Left cardiac atrium (tissue), 4 donors: Measurements from ENCODE around the gene NUP42. TPM values are rescaled to one million over a fixed set of nuclear protein-coding genes. Genes with fewer than 3 reads are reported as not detected.
A peak's percentile ranks its signal among the peaks of the same experiment; 100 is the strongest.
"Not testable (repeated sequence)": the region's sequence is repeated elsewhere in the genome, so short reads cannot be mapped to it uniquely, and the experiment has no call there.

Experiments
- ATAC-seq, 2 donors: fragments of 200-7000 bp; cut with Tn5 transposase; one replicate each; pipeline ENCODE4 v1.9.1; 2020; ENCODE audit warnings: mild to moderate bottlenecking in 2 of 2, moderate library complexity in 2 of 2
- DNase-seq: peaks from one replicate; pipeline ENCODE4 v3.0.0-alpha.2; 2020
- intact Hi-C, 2 donors: fragments of 100-400 bp; cut with DNase I; formaldehyde crosslinking; loops; one replicate each; pipeline versions ENCODE4 v1.14.1 to v1.15.1; 2022 to 2023
- total RNA-seq, 2 donors: library from RNA; stranded (reverse); fragmentation: NEBNext Ultra II Directional; extraction: Animal tissue kit (Norgen Biotek cat#: 25700); gene quantifications; one replicate each; pipeline ENCODE4 v1.2.1, GENCODE V29; 2021
- donor health status: DM: no; HTN: yes; CAD: no.
- donor health status: DM: no; HTN: yes; CAD: no; lungs with severe emphysema.
- donor health status: DM: yes; HTN: yes; CAD: no.
- donor health status: Dilated cardiomyopathy.

NUP42 gene
- total RNA-seq, 2 donors from 2014 or later, result 21.8 to 23.3 TPM

DNA sequence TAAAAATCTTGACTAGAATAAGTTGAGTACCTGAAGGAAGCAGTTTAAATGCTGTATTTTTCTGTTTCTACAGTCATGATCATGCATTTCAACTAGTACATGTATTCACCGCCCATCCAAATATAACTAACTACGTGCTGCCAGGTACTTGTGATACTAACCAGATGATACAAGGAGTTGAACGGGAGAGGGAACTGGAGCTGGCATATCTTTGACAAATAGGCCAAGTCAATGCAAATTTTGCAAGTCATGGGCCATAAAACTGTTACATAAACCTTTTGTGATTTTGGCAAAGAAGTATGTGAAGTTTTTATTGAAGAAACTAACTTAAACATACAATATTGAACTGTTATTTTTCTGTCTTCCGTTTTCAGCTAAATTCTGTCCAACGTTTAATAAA, 14.5 kb downstream of the NUP42 start:
- no peak for DNase-seq
- peak; percentile 39 to 47 for ATAC-seq
- intact Hi-C loops, result no loop called here

DNA sequence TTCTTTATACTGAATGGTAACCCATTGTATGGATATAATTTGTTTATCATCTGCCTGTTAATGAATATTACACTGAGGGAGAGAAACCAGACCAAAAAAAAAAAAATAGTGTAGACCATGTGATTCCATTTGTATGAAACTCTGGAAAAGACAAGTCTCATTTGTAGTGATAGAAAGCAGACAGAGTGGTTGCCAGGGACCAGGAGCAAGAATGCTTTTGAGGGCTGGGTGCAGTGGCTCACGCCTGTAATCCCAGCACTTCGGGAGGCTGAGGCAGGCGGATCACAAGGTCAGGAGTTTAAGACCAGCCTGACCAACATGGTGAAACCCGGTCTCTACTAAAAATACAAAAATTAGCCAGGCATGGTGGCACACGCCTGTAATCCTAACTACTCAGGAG, 15.9 kb downstream of the NUP42 start:
- DNase-seq, ATAC-seq, intact Hi-C loops: not testable (repeated sequence)

DNA sequence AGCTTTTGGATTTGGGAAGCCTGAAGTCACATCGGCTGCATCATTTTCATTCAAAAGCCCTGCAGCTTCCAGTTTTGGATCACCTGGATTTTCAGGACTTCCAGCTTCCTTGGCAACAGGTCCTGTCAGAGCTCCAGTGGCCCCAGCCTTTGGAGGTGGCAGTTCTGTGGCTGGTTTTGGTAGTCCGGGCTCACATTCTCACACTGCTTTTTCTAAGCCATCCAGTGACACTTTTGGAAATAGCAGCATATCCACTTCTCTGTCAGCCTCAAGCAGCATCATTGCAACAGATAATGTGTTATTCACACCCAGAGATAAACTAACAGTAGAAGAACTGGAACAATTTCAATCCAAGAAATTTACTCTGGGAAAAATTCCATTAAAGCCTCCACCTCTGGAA, 18.5 kb downstream of the NUP42 start:
- ATAC-seq, result peak; percentile 51 to 88
- intact Hi-C loops, result loop anchor here in 1 of 2 donors (5.0 kb wide), 1 partner anchor 47 kb away; the partner anchor contains the start of gene GPNMB
- DNase-seq, result no peak

DNA sequence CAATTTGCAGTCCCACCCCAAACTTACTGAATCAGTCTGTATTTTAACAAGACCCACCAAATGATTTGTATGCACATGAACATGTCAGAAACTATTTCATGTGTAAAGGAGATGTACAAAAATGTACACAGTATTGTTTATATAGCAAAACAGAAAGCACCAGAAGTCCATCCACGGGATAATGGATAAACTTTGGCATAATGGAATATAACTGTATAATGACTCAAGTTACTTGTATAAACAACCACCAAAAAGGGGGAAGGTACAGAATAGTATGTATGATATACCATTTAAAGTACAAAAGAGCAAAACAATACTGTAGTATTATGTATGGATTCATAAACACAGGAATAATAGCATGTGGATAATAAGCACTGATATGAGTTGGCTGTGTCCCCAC, 22.4 kb downstream of the NUP42 start:
- no peak for DNase-seq
- no peak for ATAC-seq
- intact Hi-C loops, result loop anchor here in 1 of 2 donors (5.0 kb wide), 1 partner anchor 43 kb away; the partner anchor contains the start of gene GPNMB

DNA sequence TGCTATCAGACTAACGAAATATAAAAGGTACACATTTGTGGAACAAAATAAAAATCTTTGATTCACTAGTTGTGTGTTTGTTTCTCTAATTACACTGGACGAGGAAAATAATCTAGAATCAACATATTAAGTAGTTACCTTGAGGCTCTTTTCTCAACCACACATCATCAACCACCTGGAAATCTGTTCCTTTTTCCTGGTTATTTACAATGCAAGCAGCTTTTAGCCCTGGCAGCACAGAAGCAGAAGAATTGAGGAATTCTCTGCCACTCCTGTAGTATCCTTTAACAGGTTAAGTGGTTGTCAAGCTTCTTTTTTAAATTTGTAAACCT, 23.7 kb downstream of the NUP42 start:
- DNase-seq (no peak), ATAC-seq (no peak)
- intact Hi-C loops, result no loop called here

DNA sequence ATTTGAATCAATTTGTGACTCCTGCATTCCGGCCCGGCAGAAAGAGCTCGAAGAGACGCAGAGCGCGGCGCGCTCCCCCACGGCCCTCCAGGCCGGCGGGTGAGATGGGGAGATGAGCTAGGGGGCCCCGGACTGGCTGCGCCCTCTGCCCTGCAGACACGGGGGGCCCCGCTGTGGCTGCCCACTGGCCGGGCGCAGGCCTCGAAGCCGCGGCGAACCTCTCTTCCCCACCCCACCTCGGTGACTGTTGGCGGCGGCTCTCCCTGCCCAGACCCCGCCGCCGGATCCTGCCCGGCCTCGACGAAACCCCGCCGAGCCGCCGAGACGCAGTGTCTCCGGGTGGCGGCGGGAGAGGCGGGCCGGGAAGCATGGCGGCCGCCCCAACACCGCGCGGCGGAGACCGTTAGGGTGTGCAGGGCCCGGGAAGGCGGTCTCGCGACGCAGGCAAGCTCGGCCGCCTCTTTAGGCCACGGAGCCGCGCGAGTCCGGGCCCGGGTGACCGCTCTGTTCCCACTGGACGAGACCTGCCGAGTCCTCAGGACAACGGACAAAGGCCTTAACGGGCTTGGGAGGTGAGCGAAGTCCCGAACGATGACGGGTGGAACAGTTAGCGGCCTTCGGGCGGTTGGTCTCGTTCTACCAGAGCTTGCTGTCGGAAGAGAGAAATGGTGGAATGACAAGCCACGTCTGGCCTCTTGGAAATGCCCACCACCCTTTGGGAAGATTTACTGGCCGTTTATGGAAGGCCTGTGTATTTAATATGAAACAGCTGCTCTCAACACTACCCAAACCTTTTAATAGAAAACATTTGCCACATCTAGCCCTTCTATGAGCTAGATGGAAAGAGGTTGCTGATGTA, 24.3 kb downstream of the NUP42 start:
- intact Hi-C loops, result no loop called here
- ATAC-seq, result peak; percentile 84 to 85
- peak; percentile 41 for DNase-seq

DNA sequence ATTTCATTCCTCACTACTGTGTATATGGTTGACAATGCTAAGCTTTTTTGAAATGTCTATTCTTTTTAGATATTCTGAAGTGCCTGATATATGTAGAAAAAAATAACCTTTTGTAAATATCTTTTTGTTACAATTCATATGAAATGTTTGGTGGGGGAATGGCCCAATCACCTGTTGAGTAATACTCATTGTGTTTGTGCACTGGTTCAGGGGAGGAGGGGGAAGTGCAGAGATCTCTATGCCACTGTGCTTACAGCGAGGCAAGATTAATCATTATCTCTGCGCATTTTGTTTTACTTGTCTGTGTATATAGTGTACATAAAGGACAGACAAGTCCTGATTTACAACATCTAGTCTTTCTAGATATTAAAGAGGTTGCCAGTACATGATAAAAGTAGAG, 25.2 kb downstream of the NUP42 start:
- intact Hi-C loops, result no loop called here
- no peak for DNase-seq
- no peak for ATAC-seq

DNA sequence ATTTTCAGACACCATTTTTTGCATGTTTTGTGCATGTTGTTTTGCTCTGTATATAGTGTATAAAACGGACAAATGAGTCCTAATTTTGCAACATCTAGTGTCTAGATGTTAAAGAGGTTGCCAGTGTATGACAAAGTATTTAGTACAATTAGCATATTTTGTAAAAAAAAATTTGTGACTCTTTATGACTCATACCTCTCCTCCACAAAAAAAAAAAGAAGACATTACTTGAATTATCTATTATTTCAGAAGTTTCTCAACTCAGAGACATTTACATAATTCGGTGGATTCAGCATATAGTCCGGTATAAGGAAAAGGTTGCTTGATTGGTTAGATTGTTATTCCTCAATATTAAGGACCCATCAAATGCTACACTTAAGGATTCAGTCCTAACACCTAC, 26.0 kb downstream of the NUP42 start:
- ATAC-seq (no peak), DNase-seq (no peak)
- intact Hi-C loops, result no loop called here

DNA sequence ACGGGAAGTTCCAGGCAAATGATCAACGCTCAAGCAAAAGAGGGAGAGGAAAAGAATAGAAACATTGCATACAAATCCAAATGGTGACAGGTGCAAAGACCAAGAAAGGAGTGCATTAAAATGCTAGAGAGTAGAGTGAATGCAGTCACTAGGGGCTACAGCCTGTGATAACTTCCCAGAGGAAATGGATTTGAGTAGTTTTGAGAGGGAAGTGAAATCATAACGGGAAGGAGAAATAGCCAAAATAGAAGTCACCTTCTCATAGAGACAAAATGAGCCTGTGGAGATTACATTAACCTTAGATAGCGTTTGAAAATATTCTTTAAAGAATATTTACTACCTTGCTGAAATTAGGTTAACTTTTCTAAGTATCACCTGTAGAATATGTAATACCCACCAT, 26.5 kb downstream of the NUP42 start:
- DNase-seq (no peak), ATAC-seq (no peak)
- intact Hi-C loops, result no loop called here

DNA sequence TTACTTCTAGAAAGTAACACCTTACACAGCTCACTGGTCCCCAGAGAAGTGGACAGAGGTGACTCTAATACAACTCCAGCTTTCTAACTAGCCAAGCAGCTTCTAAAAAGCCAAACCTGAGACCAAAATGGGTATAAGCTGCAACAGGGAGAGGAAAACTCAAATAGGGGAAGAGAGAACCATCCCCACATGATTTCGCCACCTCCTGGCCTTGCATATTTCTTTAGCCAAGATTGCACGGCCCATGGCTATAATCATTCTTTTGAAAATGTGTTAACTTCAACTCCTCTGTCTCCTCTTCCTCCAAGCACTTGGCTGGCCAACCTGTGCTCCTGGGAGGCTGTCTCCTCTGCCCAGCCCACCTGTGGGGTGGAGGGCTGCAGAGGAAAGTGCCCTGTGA, 28.7 kb downstream of the NUP42 start:
- intact Hi-C loops, result no loop called here
- ATAC-seq, result no peak
- no peak for DNase-seq

DNA sequence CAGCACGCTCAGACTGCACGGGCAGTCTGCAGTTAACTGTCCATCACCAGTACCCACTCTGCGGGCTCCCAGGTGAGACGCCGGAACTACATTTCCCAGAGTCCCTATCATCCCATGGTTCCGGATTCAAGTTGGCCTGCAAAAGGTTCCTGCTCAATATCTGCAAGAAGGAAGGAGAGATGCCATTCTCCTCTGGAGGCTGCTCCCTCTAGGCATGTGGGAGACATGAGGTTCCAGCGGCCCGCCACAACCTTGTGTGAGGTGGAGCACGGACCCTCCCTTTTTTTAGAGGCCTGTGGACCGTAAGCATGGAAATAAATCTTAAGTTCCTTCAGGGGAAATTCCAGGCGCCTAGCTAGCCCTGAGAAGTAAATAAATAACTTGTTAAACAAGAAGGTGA, 29.7 kb downstream of the NUP42 start:
- DNase-seq (no peak), ATAC-seq (no peak)
- intact Hi-C loops, result no loop called here

DNA sequence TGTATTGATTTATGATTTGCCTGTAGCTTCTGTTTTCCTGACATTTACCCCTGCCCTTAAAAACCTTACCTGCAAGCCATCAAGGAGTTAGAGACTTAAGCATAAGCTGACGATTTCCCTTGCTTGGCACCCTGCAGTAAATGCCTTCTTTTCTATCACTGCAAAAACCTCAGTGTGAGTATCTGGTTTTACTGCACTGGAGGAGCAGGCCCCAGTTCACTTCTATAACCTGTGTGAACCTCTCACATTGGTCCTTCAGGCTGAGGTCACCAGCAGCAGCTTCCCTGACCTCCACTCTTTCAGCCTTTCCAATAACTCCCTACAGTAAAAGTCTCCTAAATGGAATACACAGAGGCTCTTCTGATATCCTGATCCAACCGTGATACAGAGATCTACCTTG, 30.5 kb downstream of the NUP42 start:
- intact Hi-C loops, result no loop called here
- no peak for DNase-seq
- no peak for ATAC-seq

DNA sequence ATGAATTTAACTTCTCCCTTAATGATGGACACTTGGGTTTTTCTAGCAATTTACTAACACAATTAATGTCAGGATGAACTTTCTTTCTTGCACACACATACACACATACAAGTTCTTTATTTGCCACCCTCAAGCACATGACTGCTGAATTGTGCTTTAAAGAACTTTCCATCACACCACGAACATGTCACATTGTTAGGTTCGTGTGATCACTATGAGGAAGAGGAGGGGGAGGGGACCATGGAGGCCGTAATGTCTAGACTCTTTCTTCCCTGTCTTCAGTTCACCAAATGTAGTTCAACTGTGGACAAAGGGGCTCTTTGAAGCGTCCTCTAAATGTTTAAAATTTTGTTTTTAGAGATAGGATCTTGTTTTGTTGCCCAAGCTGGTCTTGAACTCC, 31.0 kb downstream of the NUP42 start:
- DNase-seq, result no peak
- intact Hi-C loops, result no loop called here
- ATAC-seq, result no peak

DNA sequence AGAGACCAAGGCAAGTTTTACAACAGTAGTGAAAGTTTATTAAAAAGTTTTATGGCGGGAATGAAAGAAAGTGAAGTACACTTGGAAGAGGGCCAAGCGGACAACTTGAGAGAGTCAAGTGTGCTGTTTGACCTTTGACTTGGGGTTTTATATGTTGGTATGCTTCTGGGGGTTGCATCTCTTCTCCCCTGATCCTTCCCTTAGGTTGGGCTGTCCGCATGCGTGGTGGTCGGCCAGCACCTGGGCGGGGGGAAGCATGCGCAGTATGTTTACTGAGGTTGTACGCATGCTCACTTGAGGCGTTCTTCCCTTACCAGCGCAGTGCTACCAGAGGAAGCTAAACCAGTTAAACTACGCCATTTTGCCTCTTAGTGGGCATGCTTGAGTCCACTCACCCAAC, 31.9 kb downstream of the NUP42 start:
- intact Hi-C loops, result no loop called here
- no peak for DNase-seq
- no peak for ATAC-seq

DNA sequence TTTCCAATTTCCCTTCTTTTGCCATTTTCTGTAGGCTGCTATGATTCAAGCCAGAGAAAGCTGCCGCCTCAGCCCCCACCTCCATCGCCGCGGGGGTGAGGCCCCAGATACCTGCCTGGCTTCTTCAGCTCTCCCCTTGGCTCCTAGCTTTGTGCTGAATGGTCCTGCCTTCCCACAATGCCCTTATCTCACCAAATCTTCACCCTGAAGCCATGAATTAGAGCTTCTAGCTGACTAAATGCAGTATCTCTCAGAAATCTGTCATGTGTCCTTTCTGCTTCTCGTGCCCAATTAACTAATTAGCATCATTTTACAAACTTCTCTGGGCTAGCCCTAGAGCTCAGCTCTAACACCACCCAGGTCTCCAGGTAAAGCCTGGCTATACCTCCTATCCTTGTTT, 32.6 kb downstream of the NUP42 start:
- DNase-seq (no peak), ATAC-seq (no peak)
- intact Hi-C loops, result no loop called here

DNA sequence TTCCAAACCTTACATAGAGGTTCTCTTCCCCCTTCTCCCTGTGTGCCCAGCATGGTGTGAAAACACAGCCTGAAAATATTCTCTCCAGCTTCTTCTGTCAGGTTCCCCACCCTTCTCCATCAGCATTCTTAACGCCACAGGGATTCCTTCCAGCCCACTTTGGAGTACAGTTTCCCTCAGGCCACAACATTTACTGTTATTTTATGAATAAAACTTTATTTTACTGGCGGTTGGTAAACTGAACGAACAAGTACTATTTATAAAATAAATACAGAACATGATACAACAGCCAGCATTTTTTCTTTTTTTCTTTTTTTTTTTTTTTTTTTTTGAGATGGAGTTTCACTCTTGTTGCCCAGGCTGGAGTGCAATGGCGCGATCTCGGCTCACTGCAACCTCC, 33.1 kb downstream of the NUP42 start:
- intact Hi-C loops, result no loop called here
- DNase-seq (no peak), ATAC-seq (no peak)

DNA sequence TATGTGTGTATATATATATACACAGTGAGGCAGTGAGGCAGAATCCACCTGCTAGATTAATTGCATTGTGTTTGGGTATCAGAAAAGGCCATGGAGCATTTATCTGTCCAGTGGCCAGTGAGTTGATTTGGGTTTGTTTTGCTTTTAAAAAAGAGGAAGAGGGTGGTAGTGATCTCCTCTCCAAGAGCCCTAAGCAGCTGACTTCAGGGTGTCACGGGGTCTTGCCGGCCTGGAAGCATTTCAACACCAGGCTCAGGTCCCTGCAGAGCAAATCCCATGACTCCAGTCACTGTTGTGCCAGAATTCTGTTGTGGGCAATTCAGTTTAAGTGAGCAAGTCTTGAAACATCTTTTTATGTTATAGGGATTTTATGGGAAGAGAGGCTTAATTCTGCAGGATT, 34.2 kb downstream of the NUP42 start:
- ATAC-seq (peak; percentile 47 to 78), DNase-seq (peak; percentile 37)
- intact Hi-C loops, result no loop called here

DNA sequence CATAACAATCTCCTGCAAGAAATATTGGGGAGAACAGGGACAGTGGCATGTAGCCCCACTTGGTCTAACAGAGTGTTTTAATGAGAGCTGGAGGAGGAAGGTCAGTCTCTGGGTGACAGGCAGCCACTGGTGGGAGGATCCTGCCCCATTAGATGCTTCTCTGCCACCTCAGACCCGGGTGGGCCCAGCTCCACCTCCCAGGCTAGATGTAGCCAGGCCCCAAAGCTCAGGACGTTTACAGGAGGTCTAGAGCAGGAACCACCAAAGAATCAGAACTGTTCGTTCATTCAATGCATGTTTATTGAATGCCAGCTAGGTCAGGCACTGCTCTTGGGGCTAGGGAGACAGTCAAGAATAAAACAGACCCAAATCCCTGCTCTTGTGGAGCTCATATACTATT, 36.3 kb downstream of the NUP42 start:
- intact Hi-C loops, result no loop called here
- ATAC-seq (no peak), DNase-seq (no peak)

DNA sequence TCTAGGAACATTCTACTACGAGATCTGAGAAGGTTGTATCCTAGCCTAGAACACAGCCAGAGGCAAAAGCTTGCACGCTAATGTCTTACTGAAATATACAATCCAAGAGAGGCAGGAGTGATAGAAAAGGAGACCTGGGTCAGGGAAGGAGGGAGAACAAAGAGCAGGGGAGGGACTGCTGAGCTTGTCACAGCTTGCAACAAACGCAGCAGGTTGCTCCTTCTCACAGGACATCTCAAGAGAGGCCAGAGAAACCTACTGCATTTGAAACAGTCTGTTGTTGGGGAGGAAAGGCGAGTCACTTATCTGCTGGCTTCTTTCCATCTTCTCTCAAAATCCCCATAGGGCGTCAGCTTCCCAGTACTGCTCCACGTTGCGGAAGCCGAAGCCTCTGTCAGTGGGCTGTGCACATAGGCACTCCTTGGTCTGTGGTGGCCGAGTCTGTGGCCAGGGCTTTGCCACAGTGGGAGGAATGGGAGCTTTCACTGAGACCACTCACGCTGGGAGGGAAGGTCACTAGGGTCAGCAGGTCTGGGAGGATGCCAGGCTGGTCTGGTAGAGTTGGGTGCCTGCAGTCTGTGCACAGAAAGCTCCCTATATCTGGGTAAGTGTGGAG, 39.0 kb downstream of the NUP42 start:
- DNase-seq (peak; percentile 33), ATAC-seq (peak; percentile 23 to 25)
- intact Hi-C loops, result no loop called here

DNA sequence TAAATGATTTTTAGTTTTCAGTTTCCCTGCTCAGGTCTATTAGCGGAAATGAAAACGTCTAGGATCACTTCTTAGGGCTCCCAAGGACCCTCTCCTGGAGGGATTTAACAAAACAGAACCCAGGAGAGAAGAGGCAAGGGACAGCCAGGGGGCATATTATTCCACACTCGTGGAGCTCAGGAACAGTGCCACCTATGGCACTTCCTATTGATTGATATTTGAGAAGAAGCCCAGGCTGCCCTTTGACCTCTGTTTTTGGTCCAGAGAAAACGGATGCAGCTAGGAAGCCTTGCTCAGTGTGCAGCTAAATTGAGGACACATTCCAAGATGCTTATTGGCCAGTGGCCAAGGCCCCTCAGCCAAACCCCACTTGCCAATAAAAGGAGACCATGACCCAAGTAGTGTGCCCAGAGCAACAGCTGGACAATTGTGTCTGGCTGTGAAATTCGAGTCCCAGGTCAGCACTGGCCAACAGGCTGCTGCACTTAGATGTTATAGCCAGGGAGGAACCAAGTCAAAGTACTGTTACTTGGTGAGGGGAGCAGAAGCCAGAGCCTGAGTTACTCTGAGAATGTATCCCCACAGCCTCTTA, 40.7 kb downstream of the NUP42 start:
- DNase-seq (no peak), ATAC-seq (peak in 1 of 2 donors; percentile 23)
- intact Hi-C loops, result no loop called here

DNA sequence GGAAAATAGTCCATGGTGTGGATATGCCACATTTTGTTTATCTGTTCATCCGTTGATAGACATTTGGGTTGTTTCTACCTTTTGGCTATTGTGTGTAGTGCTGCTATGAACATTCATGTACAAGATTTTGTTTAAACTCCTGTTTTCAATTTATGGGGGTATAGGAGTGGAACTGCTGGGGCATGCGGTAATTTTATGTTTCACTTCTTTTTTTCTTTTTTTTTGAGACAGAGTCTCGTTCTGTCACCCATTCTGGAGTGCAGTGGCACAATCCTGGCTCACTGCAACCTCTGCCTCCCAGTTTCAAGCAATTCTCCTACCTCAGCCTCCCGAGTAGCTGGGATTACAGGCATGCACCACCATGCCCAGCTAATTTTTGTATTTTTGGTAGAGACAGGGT, 42.5 kb downstream of the NUP42 start:
- DNase-seq, ATAC-seq, intact Hi-C loops: not testable (repeated sequence)
